SU-DHL-6 (cell line): ENCODE results near the gene PPP2R2D.

ENCODE experiments used
- H2AFZ ChIP-seq: fragments of 200-600 bp; sonication (generic); 2 replicates; pipeline ENCODE4 v1.6.1; 2014; ENCODE audit warnings: low read depth, mild to moderate bottlenecking, moderate library complexity, mixed read lengths, antibody characterized with exemption, low read length; ENCODE audit not compliant: severe bottlenecking
- H3F3A ChIP-seq: fragments of 200-600 bp; shearing (Covaris generic); 2 replicates; pipeline ENCODE4 v1.6.0; 2016; ENCODE audit warnings: antibody characterized with exemption, mild to moderate bottlenecking; ENCODE audit not compliant: insufficient read depth
- H3K27ac ChIP-seq: fragments of 200-600 bp; sonication (generic); 2 replicates; pipeline ENCODE4 v1.5.1; 2016; ENCODE audit warnings: low read depth, mild to moderate bottlenecking, low read length, moderate library complexity, mixed read lengths
- H3K27me3 ChIP-seq: fragments of 200-600 bp; sonication (generic), shearing (Covaris generic); 2 replicates; pipeline ENCODE4 v1.6.0; 2014; ENCODE audit warnings: mild to moderate bottlenecking, low read length
- H3K36me3 ChIP-seq: fragments of 200-600 bp; sonication (generic); 2 replicates; pipeline ENCODE4 v1.6.1; 2014; ENCODE audit warnings: mild to moderate bottlenecking, low read length, mixed read lengths
- H3K4me2 ChIP-seq: fragments of 300-600, 200-600 bp; shearing (Covaris generic), sonication (generic); 2 replicates; pipeline ENCODE4 v1.6.0; 2014; ENCODE audit warnings: low read length, low read depth, mild to moderate bottlenecking; ENCODE audit not compliant: poor library complexity, severe bottlenecking
- H3K4me3 ChIP-seq: fragments of 200-600 bp; sonication (generic); 2 replicates; pipeline ENCODE4 v1.5.1; 2014; ENCODE audit warnings: antibody characterized with exemption, low read length, mild to moderate bottlenecking, mixed read lengths; ENCODE audit not compliant: insufficient read depth, poor library complexity, severe bottlenecking
- H3K79me2 ChIP-seq: fragments of 200-600 bp; sonication (generic); 2 replicates; pipeline ENCODE4 v1.6.1; 2014; ENCODE audit warnings: mild to moderate bottlenecking, low read length, moderate library complexity; ENCODE audit not compliant: insufficient read depth
- H3K9ac ChIP-seq: fragments of 200-600 bp; sonication (generic); 2 replicates; pipeline ENCODE4 v1.7.0; 2014; ENCODE audit warnings: mild to moderate bottlenecking, low read length
- H3K9me2 ChIP-seq: fragments of 200-600 bp; sonication (generic); replicated peaks from 2 replicates; pipeline ENCODE4 v1.6.1; 2014; ENCODE audit warnings: low read length; ENCODE audit not compliant: insufficient read depth
- H3K9me3 ChIP-seq: fragments of 200-600 bp; sonication (generic); 2 replicates; pipeline ENCODE4 v1.6.1; 2014; ENCODE audit warnings: low read length, mixed read lengths; ENCODE audit not compliant: insufficient read depth
- H4K20me1 ChIP-seq: fragments of 200-600 bp; sonication (generic); 2 replicates; pipeline ENCODE4 v1.6.1; 2014; ENCODE audit warnings: low read depth, mild to moderate bottlenecking, antibody characterized with exemption, low read length, moderate library complexity, mixed read lengths
- EZH2phosphoT487 ChIP-seq: fragments of 200-600 bp; sonication (generic), shearing (Covaris generic); conservative IDR thresholded peaks from 2 replicates; pipeline ENCODE4 v1.6.1; 2018; ENCODE audit warnings: mild to moderate bottlenecking, antibody characterized with exemption, low read length, moderate library complexity, mixed read lengths
- TF ChIP-seq, protein P1 (sequence below): fragments of 200-600 bp; sonication (generic); IDR thresholded peaks from one replicate; pipeline ENCODE4 v1.5.1; 2017; ENCODE audit warnings: antibody characterized with exemption, mild to moderate bottlenecking, low read length, moderate library complexity; ENCODE audit not compliant: insufficient read depth, poor library complexity, severe bottlenecking

Gene PPP2R2D

DNA sequence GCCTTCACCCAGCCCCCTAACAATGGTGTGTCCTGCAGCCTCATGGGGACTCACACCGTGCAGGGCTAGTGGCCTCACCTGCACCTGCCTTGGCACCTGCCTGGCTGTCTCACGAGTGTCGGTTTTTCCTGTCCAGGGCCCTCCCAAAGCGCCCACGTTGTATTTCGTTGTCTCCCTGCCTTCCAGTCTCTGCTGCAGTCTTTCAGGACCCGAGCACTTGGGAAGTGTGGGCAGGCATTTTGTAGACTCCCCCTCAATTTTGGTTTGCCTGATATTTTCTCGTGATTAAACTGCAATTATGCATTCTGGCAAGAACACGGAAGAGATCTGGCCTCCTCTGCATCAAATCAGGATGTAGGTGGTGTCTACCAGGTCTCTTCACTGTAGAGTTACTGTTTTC is 63.0 kb downstream of the PPP2R2D start:
- Histone ChIP-seq H3K9ac (no peak overlapping the region), H3K4me3 (no peak overlapping the region), H3K9me2 (no peaks in the 10 kb centered on the region), H3K4me2 (no peak overlapping the region), H3K27ac (no peak overlapping the region), H3K79me2 (no peaks in the 10 kb centered on the region), H3K9me3 (no peaks in the 10 kb centered on the region), H3K36me3 (peaks cover 2% of the 10 kb centered on the region; the same call in 1 of the 2 replicates), H3F3A (no peaks in the 10 kb centered on the region), H2AFZ (no peak overlapping the region), H3K27me3 (no peaks in the 10 kb centered on the region), H4K20me1 (no peaks in the 10 kb centered on the region)
- TF ChIP-seq, protein P1, sequence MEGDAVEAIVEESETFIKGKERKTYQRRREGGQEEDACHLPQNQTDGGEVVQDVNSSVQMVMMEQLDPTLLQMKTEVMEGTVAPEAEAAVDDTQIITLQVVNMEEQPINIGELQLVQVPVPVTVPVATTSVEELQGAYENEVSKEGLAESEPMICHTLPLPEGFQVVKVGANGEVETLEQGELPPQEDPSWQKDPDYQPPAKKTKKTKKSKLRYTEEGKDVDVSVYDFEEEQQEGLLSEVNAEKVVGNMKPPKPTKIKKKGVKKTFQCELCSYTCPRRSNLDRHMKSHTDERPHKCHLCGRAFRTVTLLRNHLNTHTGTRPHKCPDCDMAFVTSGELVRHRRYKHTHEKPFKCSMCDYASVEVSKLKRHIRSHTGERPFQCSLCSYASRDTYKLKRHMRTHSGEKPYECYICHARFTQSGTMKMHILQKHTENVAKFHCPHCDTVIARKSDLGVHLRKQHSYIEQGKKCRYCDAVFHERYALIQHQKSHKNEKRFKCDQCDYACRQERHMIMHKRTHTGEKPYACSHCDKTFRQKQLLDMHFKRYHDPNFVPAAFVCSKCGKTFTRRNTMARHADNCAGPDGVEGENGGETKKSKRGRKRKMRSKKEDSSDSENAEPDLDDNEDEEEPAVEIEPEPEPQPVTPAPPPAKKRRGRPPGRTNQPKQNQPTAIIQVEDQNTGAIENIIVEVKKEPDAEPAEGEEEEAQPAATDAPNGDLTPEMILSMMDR, result no peak
- TF ChIP-seq EZH2phosphoT487, result no peak

DNA sequence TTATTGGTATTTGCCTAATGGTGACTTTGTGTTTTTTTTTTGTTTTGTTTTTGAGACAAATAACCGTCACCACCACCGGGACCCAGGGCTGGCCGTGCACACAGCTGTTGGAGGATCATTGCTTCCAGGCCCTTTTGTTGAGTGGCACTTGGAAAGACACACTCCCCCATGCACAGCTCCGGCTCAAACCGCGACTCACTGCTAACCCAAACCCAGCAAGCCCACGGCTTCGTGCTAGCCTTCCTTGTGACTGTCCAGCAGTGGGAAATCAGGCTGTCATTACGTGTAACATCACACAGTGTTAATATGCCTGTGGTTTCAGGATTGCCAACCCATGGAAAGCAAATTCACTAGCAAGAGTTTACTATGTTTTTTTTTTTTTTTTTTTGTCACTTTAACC is 63.5 kb downstream of the PPP2R2D start:
- Histone ChIP-seq H3F3A (no peaks in the 10 kb centered on the region), H4K20me1 (no peaks in the 10 kb centered on the region)

DNA sequence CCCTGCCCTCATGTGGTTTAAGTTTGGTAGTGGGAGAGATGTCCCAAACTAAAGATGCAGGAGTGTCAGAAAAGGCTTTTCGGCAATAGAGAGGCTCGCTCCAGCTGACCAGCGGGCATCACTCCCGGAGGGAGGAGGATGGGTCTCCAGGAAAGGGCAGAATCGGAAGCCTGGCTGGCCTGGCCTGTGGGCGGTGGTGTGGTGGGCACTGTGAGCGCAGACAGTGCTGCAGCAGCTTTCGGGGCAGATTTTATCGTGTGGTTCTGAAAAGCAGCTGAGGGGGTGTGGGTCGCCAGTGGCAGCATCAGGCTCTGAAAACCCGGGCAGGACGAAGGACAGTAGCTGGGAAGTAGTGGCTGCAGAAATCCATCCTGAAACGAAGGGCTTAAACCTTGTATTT is 68.1 kb downstream of the PPP2R2D start:
- H3K9me3 ChIP-seq, result no peaks in the 10 kb centered on the region
- TF ChIP-seq, protein P1, result no peak
- TF ChIP-seq EZH2phosphoT487, result no peak
- H3K27me3 ChIP-seq, result no peaks in the 10 kb centered on the region
- no peak overlapping the region for H3K9ac ChIP-seq
- peaks cover 2% of the 10 kb centered on the region; the same call in 1 of the 2 replicates for H3K36me3 ChIP-seq
- H3K79me2 ChIP-seq, result no peaks in the 10 kb centered on the region
- H2AFZ ChIP-seq, result no peak overlapping the region
- no peak overlapping the region for H3K27ac ChIP-seq
- H3K9me2 ChIP-seq, result no peaks in the 10 kb centered on the region
- no peaks in the 10 kb centered on the region for H4K20me1 ChIP-seq
- no peaks in the 10 kb centered on the region for H3F3A ChIP-seq
- H3K4me2 ChIP-seq, result no peak overlapping the region
- no peak overlapping the region for H3K4me3 ChIP-seq

More for the DNA sequence above, 63.5 kb downstream of the PPP2R2D start:
- TF ChIP-seq, protein P1, result no peak
- H3K27me3 ChIP-seq, result no peaks in the 10 kb centered on the region
- H3K27ac ChIP-seq, result no peak overlapping the region
- H3K36me3 ChIP-seq, result peaks cover 2% of the 10 kb centered on the region; the same call in 1 of the 2 replicates
- no peaks in the 10 kb centered on the region for H3K79me2 ChIP-seq
- no peak overlapping the region for H3K9ac ChIP-seq
- H3K9me3 ChIP-seq, result no peaks in the 10 kb centered on the region
- H3K4me3 ChIP-seq, result no peak overlapping the region
- no peak overlapping the region for H2AFZ ChIP-seq
- no peaks in the 10 kb centered on the region for H3K9me2 ChIP-seq
- H3K4me2 ChIP-seq, result no peak overlapping the region

DNA sequence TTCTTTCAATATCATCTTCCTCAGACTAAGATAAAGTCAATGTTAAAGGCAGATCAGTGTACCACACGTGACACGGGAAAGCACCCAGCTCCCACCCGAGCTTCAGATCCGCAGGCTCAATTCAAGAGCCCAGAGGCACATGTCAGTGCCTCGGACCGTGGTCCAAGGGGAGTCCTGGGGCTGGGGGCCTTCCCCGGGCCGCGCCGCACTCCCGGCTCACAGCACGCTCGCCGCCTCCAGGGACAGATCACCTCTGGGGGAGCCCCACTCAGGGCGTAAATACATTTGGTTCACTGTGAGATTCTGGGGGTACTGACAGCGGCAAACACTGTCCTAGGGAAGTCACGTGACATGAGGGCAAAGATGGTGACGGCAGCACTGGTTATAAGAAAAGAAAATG is 70.1 kb downstream of the PPP2R2D start:
- peaks cover 2% of the 10 kb centered on the region; the same call in 1 of the 2 replicates for H3K36me3 ChIP-seq
- peaks cover 11% of the 10 kb centered on the region; the same call in 1 of the 2 replicates for H3K79me2 ChIP-seq
- H3K9me3 ChIP-seq, result no peaks in the 10 kb centered on the region
- no peak overlapping the region for H3K4me3 ChIP-seq
- TF ChIP-seq EZH2phosphoT487, result no peak
- TF ChIP-seq, protein P1, result no peak
- H3K9me2 ChIP-seq, result no peaks in the 10 kb centered on the region
- no peak overlapping the region for H3K9ac ChIP-seq
- H3K4me2 ChIP-seq, result no peak overlapping the region
- no peaks in the 10 kb centered on the region for H4K20me1 ChIP-seq
- H3K27ac ChIP-seq, result no peak overlapping the region
- no peaks in the 10 kb centered on the region for H3K27me3 ChIP-seq
- no peak overlapping the region for H2AFZ ChIP-seq
- no peaks in the 10 kb centered on the region for H3F3A ChIP-seq
